ENCODE data around the gene MRPL39.

- TF ChIP-seq CTCF (IDR thresholded peaks at IDR 0.05) (no peak), EZH2 (IDR thresholded peaks at IDR 0.05; ENCODE audit: borderline replicate concordance, insufficient read depth, low read depth, low read length, poor library complexity, severe bottlenecking) (no peak)
Measured at GRCh38 chr21:25586326-25586725, 21.0 kb downstream of the MRPL39 start.

Data from B cell (primary cell).